Measurements from ENCODE around the gene ATAD2B.

The ATAD2B gene

GRCh38 chr2:23703583-23704385 lies 223.1 kb downstream of the ATAD2B start:
- DNase-seq (ENCODE audit: low read depth in 2 of 2, low spot score in 1 of 2), result no peak

DNA sequence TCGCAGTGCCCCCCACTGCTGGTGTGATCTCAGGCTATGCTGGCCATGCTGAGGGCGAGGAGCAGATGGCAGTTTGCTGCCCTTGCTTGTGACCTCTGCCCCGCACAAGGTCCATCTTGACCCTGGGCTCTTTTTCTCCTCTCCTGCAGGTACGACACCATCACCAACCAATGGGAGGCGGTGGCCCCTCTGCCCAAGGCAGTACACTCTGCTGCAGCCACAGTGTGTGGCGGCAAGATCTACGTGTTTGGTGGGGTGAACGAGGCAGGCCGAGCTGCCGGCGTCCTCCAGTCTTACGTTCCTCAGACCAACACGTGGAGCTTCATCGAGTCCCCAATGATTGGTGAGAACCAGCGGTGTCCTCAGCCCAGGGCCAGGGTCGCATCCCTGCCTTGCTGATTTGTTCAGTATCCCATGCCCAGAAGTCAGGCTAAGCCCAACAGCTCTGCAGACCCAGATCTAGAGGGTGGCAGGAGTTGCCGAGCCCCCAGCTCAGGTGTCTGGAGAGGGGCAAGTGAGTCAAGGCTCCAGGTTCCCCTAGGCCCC lies 223.8 kb downstream of the ATAD2B start:
- DNase-seq (ENCODE audit: low read depth in 2 of 2, low spot score in 1 of 2), result no peak

- DNase-seq (ENCODE audit: low read depth in 2 of 2, low spot score in 1 of 2), result no peak
Observed at GRCh38 chr2:23700627-23701026, 226.3 kb downstream of the ATAD2B start.

DNA sequence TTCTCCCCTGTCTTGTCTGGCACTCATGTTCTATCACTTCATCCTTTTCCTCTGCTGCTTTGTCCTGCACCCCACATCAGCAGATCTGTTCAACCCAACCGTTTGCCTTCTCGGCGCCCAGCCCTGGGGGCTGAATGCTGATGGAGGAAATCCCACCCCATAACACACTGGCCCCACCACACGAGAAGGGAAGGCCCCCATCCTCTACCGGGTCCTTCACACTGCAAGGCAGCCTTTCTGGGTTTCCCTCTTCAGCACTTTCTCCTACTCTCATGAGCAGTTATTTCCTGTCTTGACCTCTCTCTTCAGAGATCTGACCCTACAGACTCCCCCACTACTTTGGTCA lies 227.4 kb downstream of the ATAD2B start:
- DNase-seq (ENCODE audit: low read depth in 2 of 2, low spot score in 1 of 2), result no peak

GRCh38 chr2:23698721-23699579 lies 228.0 kb downstream of the ATAD2B start:
- no peak for DNase-seq (ENCODE audit: low read depth in 2 of 2, low spot score in 1 of 2)
